ENCODE measurements around the gene PLIN4. TPM values are rescaled to one million over a fixed set of nuclear protein-coding genes. Genes with fewer than 3 reads are reported as not detected.

The PLIN4 gene
- total RNA-seq, 1 experiment from 2014 or later, result 2.3 TPM

DNA sequence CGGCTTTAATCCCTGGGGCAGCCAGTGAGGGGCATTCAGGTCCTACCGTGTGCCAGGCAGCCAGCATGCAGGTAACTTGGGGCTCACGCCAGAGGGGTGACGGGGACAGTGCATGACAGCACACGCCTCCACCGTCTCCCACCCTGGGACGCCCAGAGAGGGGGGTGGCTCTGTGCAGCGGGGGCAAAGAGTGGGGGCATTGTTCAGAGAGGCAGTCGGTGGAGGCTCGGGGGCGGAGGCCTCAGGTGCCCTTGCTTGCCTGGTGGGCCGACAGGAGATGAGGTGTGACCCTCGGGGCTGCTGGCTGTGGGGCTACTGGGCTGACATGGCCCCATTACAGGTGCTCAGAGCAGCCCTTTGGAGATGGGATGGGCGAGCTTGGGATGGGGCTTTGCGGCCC, 18.4 kb downstream of the PLIN4 start:
- Histone ChIP-seq H3K4me1 (ENCODE audit: control insufficient read depth in 1 of 2, insufficient read depth in 2 of 2, low read length in 2 of 2) (peaks cover 0 to 3% of the 10 kb centered on the region in 2 experiments; a peak in 2 of 4 replicates), H3K4me3 (replicated peaks in 1 of 2; ENCODE audit: low read depth in 1 of 2, low read length in 2 of 2) (no peak overlapping the region), H3K27ac (ENCODE audit: low read depth, low read length) (no peak overlapping the region), H3K9ac (ENCODE audit: low read length) (no peak overlapping the region), H3K9me2 (ENCODE audit: insufficient read depth) (no peaks in the 10 kb centered on the region), H3K36me3 (ENCODE audit: control insufficient read depth in 1 of 2, insufficient read depth in 2 of 2, low read length in 2 of 2) (peaks cover 0 to 15% of the 10 kb centered on the region in 2 experiments; a peak in 2 of 4 replicates), H3K27me3 (ENCODE audit: insufficient read depth, low read length) (no peaks in the 10 kb centered on the region), H4K20me1 (ENCODE audit: insufficient read depth) (no peaks in the 10 kb centered on the region), H2AFZ (ENCODE audit: low read depth, low read length, poor library complexity, severe bottlenecking) (no peak overlapping the region), H3K4me2 (ENCODE audit: low read length) (no peak overlapping the region), H3K79me2 (ENCODE audit: insufficient read depth, low read length) (no peaks in the 10 kb centered on the region), H3K9me3 (ENCODE audit: control insufficient read depth in 1 of 2, insufficient read depth in 1 of 2, low read depth in 1 of 2, low read length in 2 of 2) (no peaks in the 10 kb centered on the region)
- intact Hi-C loops (cut with micrococcal nuclease), result no loop called here
- DNase-seq (ENCODE audit: low read depth, low spot score) (no peak), ATAC-seq (no peak)
- no TSS peak for BruUV-seq (replicated peaks)
- TF ChIP-seq REST (IDR thresholded peaks at IDR 0.05; ENCODE audit: low read depth) (no peak), POLR2A (IDR thresholded peaks at IDR 0.05; ENCODE audit: borderline replicate concordance, extremely low read depth, insufficient read depth, insufficient read length) (no peak), SP1 (IDR thresholded peaks at IDR 0.05; ENCODE audit: low read depth) (no peak), SIN3A (IDR thresholded peaks at IDR 0.05; ENCODE audit: low read depth) (no peak), YY1 (IDR thresholded peaks at IDR 0.05; ENCODE audit: extremely low read depth, insufficient replicate concordance, low read depth, low read length) (no peak)
- CTCF ChIA-PET, result no interaction called here
- POLR2A ChIA-PET, result no interaction called here
- RAD21 ChIA-PET (ENCODE audit: low non-redundant PET in 1 of 2, low total read pairs in 2 of 2, uncharacterized antibody in 2 of 2, unreplicated experiment in 2 of 2), result no interaction called here

- no peak overlapping the region for H2AFZ ChIP-seq (ENCODE audit: low read depth, low read length, poor library complexity, severe bottlenecking)
- POLR2A ChIA-PET, result no interaction called here
- H3K27me3 ChIP-seq (ENCODE audit: insufficient read depth, low read length), result no peaks in the 10 kb centered on the region
- no peak overlapping the region for H3K27ac ChIP-seq (ENCODE audit: low read depth, low read length)
- H3K9me3 ChIP-seq (ENCODE audit: control insufficient read depth in 1 of 2, insufficient read depth in 1 of 2, low read depth in 1 of 2, low read length in 2 of 2), result no peaks in the 10 kb centered on the region
- no peak overlapping the region for H3K4me3 ChIP-seq (replicated peaks in 1 of 2; ENCODE audit: low read depth in 1 of 2, low read length in 2 of 2)
- TF ChIP-seq POLR2AphosphoS5 (IDR thresholded peaks at IDR 0.05; ENCODE audit: low read depth, low read length), result no peak
- TF ChIP-seq, protein P1, sequence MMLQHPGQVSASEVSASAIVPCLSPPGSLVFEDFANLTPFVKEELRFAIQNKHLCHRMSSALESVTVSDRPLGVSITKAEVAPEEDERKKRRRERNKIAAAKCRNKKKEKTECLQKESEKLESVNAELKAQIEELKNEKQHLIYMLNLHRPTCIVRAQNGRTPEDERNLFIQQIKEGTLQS (IDR thresholded peaks at IDR 0.05), result no peak
- TF ChIP-seq POLR2A (IDR thresholded peaks at IDR 0.05; ENCODE audit: borderline replicate concordance, extremely low read depth, insufficient read depth, insufficient read length), result no peak
- no peak for TF ChIP-seq EZH2phosphoT487 (IDR thresholded peaks at IDR 0.05; ENCODE audit: borderline replicate concordance)
- TF ChIP-seq CEBPB (IDR thresholded peaks at IDR 0.05; ENCODE audit: low read depth), result no peak
- no peak for TF ChIP-seq EGR1 (IDR thresholded peaks at IDR 0.05; ENCODE audit: low read depth)
- ATAC-seq (no peak), DNase-seq (ENCODE audit: low read depth, low spot score) (no peak)
- RAD21 ChIA-PET (ENCODE audit: low non-redundant PET in 1 of 2, low total read pairs in 2 of 2, uncharacterized antibody in 2 of 2, unreplicated experiment in 2 of 2), result no interaction called here
- no TSS peak for BruUV-seq (replicated peaks)
- H3K36me3 ChIP-seq (ENCODE audit: control insufficient read depth in 1 of 2, insufficient read depth in 2 of 2, low read length in 2 of 2), result peaks cover 0 to 15% of the 10 kb centered on the region in 2 experiments; a peak in 2 of 4 replicates
- intact Hi-C loops (cut with micrococcal nuclease), result no loop called here
- peaks cover 0 to 3% of the 10 kb centered on the region in 2 experiments; a peak in 2 of 4 replicates for H3K4me1 ChIP-seq (ENCODE audit: control insufficient read depth in 1 of 2, insufficient read depth in 2 of 2, low read length in 2 of 2)
- no peaks in the 10 kb centered on the region for H3K9me2 ChIP-seq (ENCODE audit: insufficient read depth)
- H3K9ac ChIP-seq (ENCODE audit: low read length), result no peak overlapping the region
- H3K4me2 ChIP-seq (ENCODE audit: low read length), result no peak overlapping the region
- H4K20me1 ChIP-seq (ENCODE audit: insufficient read depth), result no peaks in the 10 kb centered on the region
- CTCF ChIA-PET, result no interaction called here
- no peaks in the 10 kb centered on the region for H3K79me2 ChIP-seq (ENCODE audit: insufficient read depth, low read length)
Measured at GRCh38 chr19:4499318-4499717, 19.0 kb downstream of the PLIN4 start.
